ENCODE data around the gene TET3.

The TET3 gene

GRCh38 chr2:74004212-74005182 is 19.8 kb downstream of the TET3 start:
- DNase-seq (ENCODE audit: low read depth, low spot score): no peak

- DNase-seq (ENCODE audit: low read depth, low spot score): no peak
Observed at GRCh38 chr2:74005786-74006185, 21.1 kb downstream of the TET3 start.

- no peak for DNase-seq (ENCODE audit: low read depth, low spot score)
Observed at GRCh38 chr2:74006459-74006858, 21.7 kb downstream of the TET3 start.

DNA sequence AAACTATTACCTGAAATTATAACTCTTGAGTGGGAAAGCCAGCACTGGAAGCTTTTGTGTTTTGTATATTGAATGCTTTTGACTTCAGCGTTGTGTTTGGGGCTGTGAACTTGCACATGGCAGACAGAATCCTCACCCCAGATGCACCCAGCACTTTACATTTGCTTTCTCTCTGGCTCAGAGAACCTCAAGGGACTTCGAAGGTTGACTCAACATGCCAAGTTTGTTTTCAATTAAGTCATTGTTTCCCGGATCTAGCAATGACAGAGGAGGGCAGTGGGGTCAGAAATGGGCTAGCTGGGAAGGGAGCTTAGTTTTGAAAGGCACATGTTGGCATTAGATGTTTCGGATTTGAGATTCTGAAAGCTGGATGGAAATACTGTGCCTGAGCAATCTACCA is 22.4 kb downstream of the TET3 start:
- DNase-seq (ENCODE audit: low read depth, low spot score): no peak

DNA sequence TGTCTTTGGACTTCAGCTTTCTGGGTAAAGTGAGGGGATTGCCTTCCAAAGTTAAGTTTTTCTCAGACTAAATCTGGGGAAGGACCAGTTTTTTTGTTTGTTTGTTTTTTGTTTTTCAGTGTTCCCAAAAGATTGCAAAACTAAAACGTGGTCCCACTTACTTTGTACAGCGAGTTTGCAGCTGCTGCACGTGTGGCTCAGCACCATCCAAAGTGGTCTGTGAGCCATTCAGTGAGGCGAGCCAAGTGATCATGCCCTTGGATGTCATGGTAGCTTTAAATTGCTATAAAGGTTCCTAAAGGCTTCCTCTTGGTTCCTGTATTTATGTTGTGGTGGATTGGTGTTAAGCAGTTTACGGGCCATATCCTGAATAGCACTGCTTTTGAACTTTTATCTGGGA is 23.0 kb downstream of the TET3 start:
- DNase-seq (ENCODE audit: low read depth, low spot score): no peak

DNA sequence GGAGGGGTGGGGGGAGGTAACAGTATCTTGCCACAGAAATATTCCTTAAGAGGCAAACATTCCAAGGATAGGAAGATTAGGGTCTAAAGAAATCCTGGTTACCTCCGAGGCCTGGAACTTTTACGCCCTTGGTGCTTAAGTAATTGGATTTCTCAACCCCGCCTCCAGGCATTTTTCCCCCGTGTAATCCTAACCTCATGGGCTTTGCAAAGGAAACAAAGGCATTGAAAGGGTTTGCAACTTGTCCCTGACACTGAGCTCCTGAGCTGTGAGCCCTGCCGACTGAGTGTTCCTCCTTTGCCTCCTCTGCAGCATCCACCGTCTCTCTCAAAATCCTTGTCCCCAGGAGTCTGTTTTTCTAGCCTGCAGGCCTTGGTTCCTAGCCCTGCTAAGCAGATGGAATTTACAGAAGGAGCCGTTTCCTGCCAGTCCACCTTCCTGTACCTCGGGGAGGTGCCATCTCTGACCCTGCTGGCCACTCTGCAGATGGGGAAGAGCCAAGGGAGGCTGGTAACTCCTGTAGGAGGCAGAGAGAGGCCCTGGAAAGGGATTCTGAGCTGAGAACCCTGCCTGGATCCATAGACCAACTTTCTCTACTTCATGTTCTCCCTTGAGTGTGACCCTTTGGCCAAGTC is 24.2 kb downstream of the TET3 start:
- DNase-seq (ENCODE audit: low read depth, low spot score): no peak

DNA sequence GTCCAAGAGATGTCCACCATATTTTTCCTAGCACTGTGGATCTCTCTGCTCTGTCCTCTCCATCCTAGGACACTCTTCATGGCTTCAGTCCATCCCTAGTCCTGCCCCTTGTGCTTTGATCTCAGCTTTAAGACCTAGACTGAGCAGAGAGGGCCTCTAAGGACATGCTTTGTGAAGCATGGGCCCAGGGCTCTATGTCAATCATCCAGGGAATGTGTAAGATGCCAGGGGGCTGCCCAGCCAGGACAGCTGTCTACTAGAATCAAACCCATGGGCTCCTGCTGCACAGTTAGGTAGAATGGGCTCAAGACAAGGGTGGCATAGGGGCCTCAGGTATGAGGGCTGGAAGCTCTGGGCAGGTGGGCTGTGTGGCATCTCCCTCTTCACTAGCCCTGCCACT is 24.9 kb downstream of the TET3 start:
- no peak for DNase-seq (ENCODE audit: low read depth, low spot score)

GRCh38 chr2:74010087-74010541 is 25.4 kb downstream of the TET3 start:
- no peak for DNase-seq (ENCODE audit: low read depth, low spot score)

DNA sequence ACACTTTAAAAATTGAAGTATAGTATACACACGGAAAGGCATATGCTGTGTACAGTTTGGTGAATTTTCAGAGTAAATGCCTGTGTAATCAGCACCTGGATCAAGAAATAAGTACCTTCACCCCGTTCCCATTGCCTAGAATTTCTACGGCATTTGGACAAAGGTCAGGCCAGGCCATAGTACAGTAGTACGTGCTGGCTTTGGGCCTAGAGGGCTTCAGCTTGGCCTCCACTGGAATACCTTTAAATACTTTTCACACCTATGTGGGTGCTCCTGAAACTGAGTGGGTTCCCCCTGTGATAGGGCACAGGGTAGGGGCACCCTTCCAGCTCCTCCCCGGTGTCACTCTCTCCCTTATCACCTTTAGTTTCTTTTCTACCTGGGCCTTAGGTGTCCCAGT is 26.5 kb downstream of the TET3 start:
- no peak for DNase-seq (ENCODE audit: low read depth, low spot score)

DNA sequence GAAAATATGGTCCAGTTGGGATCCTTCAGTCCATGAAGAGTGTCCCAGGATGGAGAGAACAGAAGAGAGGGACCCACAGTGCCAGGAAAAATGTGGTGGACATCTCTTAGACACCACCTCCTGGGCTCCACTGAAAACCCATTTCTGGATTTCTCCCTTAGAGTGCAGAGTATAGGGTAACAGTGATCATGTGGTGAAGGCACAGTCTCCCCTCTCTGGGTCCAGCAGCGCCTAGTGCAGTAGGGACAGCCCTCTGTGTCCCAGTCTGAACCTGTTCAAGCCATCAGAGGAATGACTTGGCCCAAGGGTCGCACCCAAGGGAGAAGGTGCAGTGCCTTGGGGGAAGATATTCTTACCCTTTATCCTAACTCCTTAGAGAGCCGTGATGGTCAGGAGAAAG is 30.1 kb downstream of the TET3 start:
- DNase-seq (ENCODE audit: low read depth, low spot score): no peak

GRCh38 chr2:74017223-74017622 is 32.5 kb downstream of the TET3 start:
- DNase-seq (ENCODE audit: low read depth, low spot score): no peak

GRCh38 chr2:74019516-74019915 is 34.8 kb downstream of the TET3 start:
- no peak for DNase-seq (ENCODE audit: low read depth, low spot score)

GRCh38 chr2:74020702-74021406 is 36.1 kb downstream of the TET3 start:
- no peak for DNase-seq (ENCODE audit: low read depth, low spot score)

- DNase-seq (ENCODE audit: low read depth, low spot score): no peak
Observed at GRCh38 chr2:74021407-74021755, 36.7 kb downstream of the TET3 start.

DNA sequence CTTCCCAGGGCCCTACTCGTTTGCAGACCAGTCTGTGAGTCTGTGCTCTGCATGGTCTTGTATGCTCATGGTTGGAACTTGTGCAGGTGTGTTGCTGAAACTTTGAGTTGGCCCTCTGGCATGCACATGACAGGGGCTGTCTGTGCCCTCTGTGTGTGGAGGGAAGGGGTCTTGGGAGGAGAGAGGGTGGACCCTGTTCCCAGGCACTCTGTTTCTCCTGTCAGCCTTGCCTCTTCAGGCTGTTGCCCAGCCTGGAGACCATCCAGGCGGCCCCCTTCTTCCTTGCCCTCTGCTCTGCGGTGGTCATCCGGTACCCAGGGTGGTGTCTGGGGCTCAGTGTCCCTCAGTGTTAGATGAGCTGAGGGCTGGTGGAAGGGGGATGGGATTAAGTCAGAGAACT is 39.5 kb downstream of the TET3 start:
- DNase-seq (ENCODE audit: low read depth, low spot score): no peak

- no peak for DNase-seq (ENCODE audit: low read depth, low spot score)
Observed at GRCh38 chr2:74025971-74026612, 41.4 kb downstream of the TET3 start.

DNA sequence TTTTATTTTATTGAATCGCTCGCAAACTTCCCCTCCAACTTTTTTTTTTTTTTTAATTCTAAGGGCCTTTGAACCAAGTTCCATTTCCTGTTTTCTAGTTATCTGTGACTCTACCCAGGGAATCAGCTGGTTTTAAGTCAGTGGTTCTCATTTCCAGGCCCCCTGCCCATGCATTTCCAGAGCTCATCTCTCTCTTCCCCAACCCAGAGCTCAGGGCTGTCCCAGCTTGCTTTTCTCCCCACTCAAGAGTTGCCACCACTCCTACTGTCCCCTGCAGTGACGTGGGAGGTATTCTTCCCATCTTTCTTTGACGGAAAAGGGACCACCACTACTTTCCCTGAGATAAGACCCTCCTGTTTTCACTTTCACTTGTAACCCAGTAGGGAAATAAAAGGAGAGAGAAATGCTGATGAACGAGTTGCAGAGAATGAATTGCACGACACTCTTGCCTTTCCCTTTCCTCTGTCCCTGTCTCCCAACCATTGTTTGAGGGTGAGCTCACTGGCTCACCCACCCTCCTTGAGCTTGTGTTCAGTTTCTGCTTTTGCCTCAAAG is 42.1 kb downstream of the TET3 start:
- DNase-seq (ENCODE audit: low read depth, low spot score): no peak

DNA sequence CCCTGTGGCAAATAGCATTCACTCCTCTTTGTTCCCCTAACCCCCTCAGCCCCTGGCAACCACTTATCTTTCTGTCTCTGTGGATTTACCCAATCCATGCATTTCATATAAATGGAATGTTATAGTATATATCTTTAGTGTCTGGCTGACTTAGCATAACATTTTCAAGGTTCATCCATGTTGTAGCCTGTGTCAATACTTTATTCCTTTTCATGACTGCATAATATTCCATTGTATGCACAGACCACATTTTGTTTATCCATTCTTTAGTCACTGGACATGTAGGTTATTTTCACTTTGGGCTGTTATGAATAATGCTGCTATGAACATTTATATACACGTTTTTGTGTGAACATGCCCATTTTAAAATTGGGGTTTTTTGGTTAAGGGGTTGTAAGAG is 42.8 kb downstream of the TET3 start:
- no peak for DNase-seq (ENCODE audit: low read depth, low spot score)

DNA sequence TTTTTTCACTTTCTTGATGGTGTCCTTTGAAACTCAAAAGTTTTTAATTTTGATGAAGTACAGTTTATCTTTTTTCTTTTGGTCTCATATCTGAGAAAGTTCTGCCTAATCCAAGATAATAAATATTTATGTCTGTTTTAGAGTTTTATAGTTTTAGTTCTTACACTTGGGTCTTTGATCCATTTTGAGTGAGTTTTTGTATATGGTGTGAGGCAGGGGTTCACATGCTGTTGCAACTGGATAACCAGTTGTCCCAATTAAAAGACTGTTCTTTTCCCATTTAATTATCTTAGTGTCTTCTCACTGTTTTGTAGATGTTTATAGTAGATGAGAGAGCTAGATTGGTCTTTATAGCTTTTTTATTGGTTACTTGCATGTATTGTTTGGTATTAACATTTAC is 43.6 kb downstream of the TET3 start:
- DNase-seq (ENCODE audit: low read depth, low spot score): no peak

DNA sequence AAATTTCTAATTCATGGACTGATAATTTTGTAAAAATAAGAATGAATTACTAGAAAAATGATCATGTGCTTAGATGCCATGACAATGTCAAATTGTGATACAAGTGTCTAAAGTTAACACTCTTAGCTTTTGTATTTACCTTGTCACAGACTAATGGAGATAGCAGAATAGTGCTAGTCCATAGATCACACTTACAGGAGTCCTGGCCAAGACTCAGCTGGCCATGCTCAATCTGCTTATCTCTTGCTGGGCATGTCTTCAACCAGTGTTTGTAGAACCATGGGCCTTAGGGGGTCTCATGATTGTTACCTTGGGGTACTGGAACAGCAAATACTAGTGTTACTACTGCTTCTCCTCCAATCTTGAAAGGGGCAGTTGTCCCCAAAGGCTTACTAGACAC is 44.0 kb downstream of the TET3 start:
- DNase-seq (ENCODE audit: low read depth, low spot score): no peak

- DNase-seq (ENCODE audit: low read depth, low spot score): no peak
Observed at GRCh38 chr2:74029714-74030397, 45.1 kb downstream of the TET3 start.

All from iPS DF 19.7 (cell line).